Loucy (cell line): Measurements from ENCODE around the gene VLDLR.

Source experiments
- EZH2phosphoT487 ChIP-seq: fragments of 200-600 bp; IDR thresholded peaks from 2 replicates; pipeline ENCODE4 v1.6.1; 2018; ENCODE audit warnings: antibody characterized with exemption, mild to moderate bottlenecking, moderate library complexity, borderline replicate concordance
- TF ChIP-seq, protein P1 (sequence below): fragments of 200-600 bp; sonication (generic); conservative IDR thresholded peaks from 2 replicates; pipeline ENCODE4 v1.5.1; 2014; ENCODE audit warnings: mild to moderate bottlenecking, antibody characterized with exemption, low read length

DNA sequence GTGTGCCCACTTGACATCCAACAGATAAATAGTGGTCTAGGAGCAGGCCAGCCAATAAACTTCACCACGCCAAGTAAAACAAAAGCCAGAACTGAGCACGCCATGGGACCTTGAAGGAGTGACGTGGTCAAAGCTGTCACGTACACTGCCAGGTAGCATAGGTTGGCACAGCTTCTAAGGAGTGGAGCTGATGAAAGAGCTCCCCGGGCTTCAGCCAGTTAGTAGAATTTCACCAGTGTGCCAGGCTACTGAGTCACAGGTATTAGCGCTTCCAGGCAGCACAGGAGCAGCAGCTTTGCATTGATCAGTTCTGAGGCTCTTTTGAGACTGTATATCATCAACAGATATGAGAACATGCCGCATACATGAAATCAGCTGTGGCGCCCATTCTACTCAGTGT is 19.4 kb downstream of the VLDLR start:
- TF ChIP-seq, protein P1, sequence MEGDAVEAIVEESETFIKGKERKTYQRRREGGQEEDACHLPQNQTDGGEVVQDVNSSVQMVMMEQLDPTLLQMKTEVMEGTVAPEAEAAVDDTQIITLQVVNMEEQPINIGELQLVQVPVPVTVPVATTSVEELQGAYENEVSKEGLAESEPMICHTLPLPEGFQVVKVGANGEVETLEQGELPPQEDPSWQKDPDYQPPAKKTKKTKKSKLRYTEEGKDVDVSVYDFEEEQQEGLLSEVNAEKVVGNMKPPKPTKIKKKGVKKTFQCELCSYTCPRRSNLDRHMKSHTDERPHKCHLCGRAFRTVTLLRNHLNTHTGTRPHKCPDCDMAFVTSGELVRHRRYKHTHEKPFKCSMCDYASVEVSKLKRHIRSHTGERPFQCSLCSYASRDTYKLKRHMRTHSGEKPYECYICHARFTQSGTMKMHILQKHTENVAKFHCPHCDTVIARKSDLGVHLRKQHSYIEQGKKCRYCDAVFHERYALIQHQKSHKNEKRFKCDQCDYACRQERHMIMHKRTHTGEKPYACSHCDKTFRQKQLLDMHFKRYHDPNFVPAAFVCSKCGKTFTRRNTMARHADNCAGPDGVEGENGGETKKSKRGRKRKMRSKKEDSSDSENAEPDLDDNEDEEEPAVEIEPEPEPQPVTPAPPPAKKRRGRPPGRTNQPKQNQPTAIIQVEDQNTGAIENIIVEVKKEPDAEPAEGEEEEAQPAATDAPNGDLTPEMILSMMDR, result no peak
- TF ChIP-seq EZH2phosphoT487, result no peak
